DND-41 (cell line): ENCODE measurements around the gene SFMBT2.

Experiments
- CTCF ChIP-seq: IDR thresholded peaks from 2 replicates; pipeline ENCODE4 v1.5.1; 2012; ENCODE audit warnings: borderline replicate concordance, low read length, moderate library complexity, mild to moderate bottlenecking; ENCODE audit not compliant: poor library complexity, severe bottlenecking; ENCODE audit errors: extremely low read depth
- EZH2 ChIP-seq: IDR thresholded peaks from 3 replicates; pipeline ENCODE4 v1.6.1; 2012; ENCODE audit warnings: borderline replicate concordance, low read depth, mild to moderate bottlenecking, moderate library complexity, low read length, inconsistent platforms; ENCODE audit not compliant: severe bottlenecking

GRCh38 chr10:7443036-7443435 is 32.2 kb upstream of the SFMBT2 start:
- TF ChIP-seq CTCF (no peak), EZH2 (no peak)
